Lung (tissue), 12 donors: Measurements from ENCODE around the gene CCL3. TPM values are rescaled to one million over a fixed set of nuclear protein-coding genes. Genes with fewer than 3 reads are reported as not detected.
"Not testable (repeated sequence)": the region's sequence is repeated elsewhere in the genome, so short reads cannot be mapped to it uniquely, and the experiment has no call there.

ENCODE experiments used
- ATAC-seq: fragments of 200-7000 bp; cut with Tn5 transposase; one replicate; pipeline ENCODE4 v1.9.1; 2020; ENCODE audit warnings: moderate number of reproducible peaks; ENCODE audit not compliant: insufficient read depth, low FRiP score
- DNase-seq, 3 donors: peaks; one replicate each; pipeline ENCODE4 v3.0.0-alpha.2; 2013 to 2017
- H3K27ac ChIP-seq, 2 donors: one replicate each; pipeline ENCODE4 v1.5.1; 2013; ENCODE audit warnings: mild to moderate bottlenecking in 2 of 2, moderate library complexity in 2 of 2, control low read depth in 1 of 2, inconsistent platforms in 1 of 2, low read depth in 1 of 2, low read length in 1 of 2
- H3K27me3 ChIP-seq, 3 donors: one replicate each; pipeline ENCODE4 v1.5.1; 2013; ENCODE audit warnings: low read length in 2 of 3; ENCODE audit not compliant: control insufficient read depth in 3 of 3, insufficient read depth in 3 of 3
- H3K36me3 ChIP-seq, 4 donors: one replicate each; pipeline ENCODE4 v1.5.1; 2013; ENCODE audit warnings: low read length in 4 of 4, mild to moderate bottlenecking in 1 of 4, moderate library complexity in 1 of 4; ENCODE audit not compliant: control insufficient read depth in 4 of 4, insufficient read depth in 4 of 4
- H3K4me1 ChIP-seq, 5 donors: one replicate each; pipeline ENCODE4 v1.5.1; 2013; ENCODE audit warnings: low read length in 5 of 5, mild to moderate bottlenecking in 2 of 5, moderate library complexity in 1 of 5; ENCODE audit not compliant: control insufficient read depth in 5 of 5, insufficient read depth in 5 of 5
- H3K4me3 ChIP-seq: one replicate; pipeline ENCODE4 v1.5.1; 2013; ENCODE audit warnings: mild to moderate bottlenecking, control low read depth, moderate library complexity
- H3K9ac ChIP-seq, 2 donors: one replicate each; pipeline ENCODE4 v1.5.1; 2013; ENCODE audit warnings: low read length in 2 of 2, control low read depth in 1 of 2; ENCODE audit not compliant: insufficient read depth in 1 of 2
- H3K9me3 ChIP-seq, 4 donors: one replicate each; pipeline ENCODE4 v1.5.1; 2013; ENCODE audit warnings: low read length in 3 of 4, mild to moderate bottlenecking in 1 of 4, moderate library complexity in 1 of 4; ENCODE audit not compliant: control insufficient read depth in 4 of 4, insufficient read depth in 3 of 4
- CTCF ChIP-seq: IDR thresholded peaks from 2 replicates; pipeline ENCODE4 v1.5.1; 2012; ENCODE audit warnings: mild to moderate bottlenecking; ENCODE audit errors: control extremely low read depth, extremely low read depth
- WGBS, 2 donors: extraction: QIAGEN DNeasy Blood & Tissue Kit; methylation state at CpG; one replicate each; pipeline ENCODE4 v1.1.7; 2013; 5-methylcytosine and 5-hydroxymethylcytosine counted together
- polyA plus RNA-seq, 2 donors: library from polyadenylated mRNA; stranded (reverse); fragments of 200-250 nt; gene quantifications; one replicate each; pipeline ENCODE4 v1.2.1, GENCODE V29; 2013
- total RNA-seq, 2 donors: library from RNA; depleted of rRNA in 1 of 2; stranded (reverse); fragments of >200 nt in 1 of 2; gene quantifications; one replicate each; pipeline ENCODE4 v1.2.1, GENCODE V29; 2014 to 2021
- donor health status: control.
- donor health status: control.
- donor health status: Bipolar disorder and iron deficiency.
- donor health status: healthy.
- donor health status: DM: yes; HTN: yes; CAD: no.

CCL3 gene
- total and polyA plus RNA-seq, 4 donors, result 7.8 to 526 (median 23.9) TPM

DNA sequence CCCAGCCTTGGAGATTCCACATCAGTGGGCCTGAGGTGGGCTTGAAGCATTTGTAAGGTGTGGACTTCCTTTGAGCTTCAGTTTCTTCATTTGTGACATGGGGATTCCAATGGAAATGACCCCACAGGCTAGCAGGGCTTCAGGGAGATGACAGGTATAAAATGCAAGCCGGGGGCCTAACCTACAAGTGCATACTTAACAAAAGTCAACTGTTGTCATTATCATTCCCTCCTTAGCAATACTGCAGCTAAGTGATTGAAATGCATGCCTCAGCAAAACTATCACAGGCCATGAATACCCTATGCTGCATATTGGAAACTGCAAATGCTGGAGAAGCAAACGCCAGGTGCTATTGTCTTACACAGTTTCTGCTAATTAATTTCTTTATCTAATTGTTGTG lies 33.5 kb upstream of the CCL3 start:
- Histone ChIP-seq H3K9me3 (peaks cover 0 to 14% (median 4%) of the 10 kb centered on the region in 4 donors), H3K4me3 (no peak overlapping the region), H3K36me3 (no peaks in the 10 kb centered on the region), H3K27me3 (no peaks in the 10 kb centered on the region), H3K9ac (no peak overlapping the region), H3K4me1 (peaks cover 0 to 1% (median 0%) of the 10 kb centered on the region in 5 donors), H3K27ac (no peak overlapping the region)
- no peak for TF ChIP-seq CTCF
- ATAC-seq (no peak), DNase-seq (no peak)
- 80 to 82% methylated on average over 2 of the region's 2 CpGs for WGBS, 2 donors

DNA sequence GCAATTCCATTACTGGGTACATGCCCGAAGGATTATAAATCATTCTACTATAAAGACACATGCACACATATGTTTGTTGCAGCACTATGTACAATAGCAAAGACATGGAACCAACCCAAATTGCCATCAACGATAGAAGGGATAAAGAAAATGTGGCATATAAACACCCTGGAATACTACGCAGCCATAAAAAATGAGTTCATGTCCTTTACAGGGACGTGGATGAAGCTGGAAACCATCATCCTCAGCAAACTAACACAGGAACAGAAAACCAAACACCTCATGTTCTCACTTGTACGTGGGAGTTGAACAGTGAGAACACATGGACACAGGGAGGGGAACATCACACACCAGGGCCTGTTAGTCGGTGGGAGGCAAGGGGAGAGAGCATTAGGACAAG lies 31.2 kb upstream of the CCL3 start:
- WGBS, 2 donors, result 68 to 77% methylated on average over 6 of the region's 6 CpGs
- H3K36me3 ChIP-seq, H3K4me1 ChIP-seq, H3K4me3 ChIP-seq, H3K9ac ChIP-seq, ATAC-seq, DNase-seq, H3K27ac ChIP-seq, H3K27me3 ChIP-seq: not testable (repeated sequence)
- H3K9me3 ChIP-seq, result peaks cover 0 to 13% (median 4%) of the 10 kb centered on the region in 4 donors

GRCh38 chr17:36120221-36120620 lies 30.3 kb upstream of the CCL3 start:
- H3K9ac ChIP-seq, result no peak overlapping the region
- no peak for TF ChIP-seq CTCF
- ATAC-seq, result no peak
- no peaks in the 10 kb centered on the region for H3K27me3 ChIP-seq
- no peak overlapping the region for H3K4me3 ChIP-seq
- no peak overlapping the region for H3K27ac ChIP-seq
- WGBS, 2 donors, result 77 to 79% methylated on average over 3 of the region's 3 CpGs
- no peaks in the 10 kb centered on the region for H3K36me3 ChIP-seq
- H3K9me3 ChIP-seq, result peaks cover 0 to 5% (median 0%) of the 10 kb centered on the region in 4 donors
- DNase-seq, result no peak
- peaks cover 0 to 1% (median 0%) of the 10 kb centered on the region in 5 donors for H3K4me1 ChIP-seq

DNA sequence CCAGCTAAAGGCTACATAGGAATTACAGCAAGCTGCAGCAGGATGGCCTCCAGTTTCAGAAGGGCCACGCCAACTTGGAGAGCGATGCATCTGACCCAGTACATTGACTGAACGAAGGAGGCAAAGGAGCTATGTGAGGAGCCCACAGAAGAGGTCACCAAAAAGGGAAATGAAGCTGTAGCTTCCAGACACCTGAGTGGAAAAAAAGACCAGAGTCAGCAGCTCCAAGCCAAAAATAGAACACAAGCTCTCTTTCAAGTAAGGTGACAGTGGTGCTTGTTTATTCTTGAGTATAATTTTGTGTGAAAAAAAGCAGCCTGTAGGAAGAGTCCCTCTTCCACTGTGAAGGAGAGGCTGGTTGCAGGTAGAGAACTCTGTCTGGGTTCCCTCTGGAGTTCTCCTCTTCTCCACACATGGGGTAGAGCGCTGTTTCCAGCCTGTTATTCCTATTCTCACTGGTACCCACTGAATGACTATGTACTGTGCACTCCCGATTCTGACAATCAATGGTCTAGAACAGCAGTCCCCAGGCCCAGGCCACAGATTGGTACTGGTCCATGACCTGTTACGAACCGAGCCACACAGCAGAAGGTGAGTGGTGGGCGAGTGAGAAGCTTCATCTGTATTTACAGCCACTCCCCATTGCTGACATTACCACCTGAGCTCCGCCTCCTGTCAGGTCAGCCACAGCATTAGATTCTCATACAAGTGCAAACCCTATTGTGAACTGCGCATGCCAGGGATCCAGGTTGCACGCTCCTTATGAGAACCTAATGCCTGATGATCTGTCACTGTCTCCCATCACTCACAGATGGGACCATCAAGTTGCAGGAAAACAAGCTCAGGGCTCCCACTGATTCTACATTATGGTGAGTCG lies 28.8 kb upstream of the CCL3 start:
- H3K36me3 ChIP-seq, result no peaks in the 10 kb centered on the region
- no peak for DNase-seq
- H3K9me3 ChIP-seq, result no peaks in the 10 kb centered on the region
- no peak for ATAC-seq
- no peak overlapping the region for H3K27ac ChIP-seq
- no peak overlapping the region for H3K9ac ChIP-seq
- TF ChIP-seq CTCF, result no peak
- H3K27me3 ChIP-seq, result no peaks in the 10 kb centered on the region
- H3K4me1 ChIP-seq, result no peaks in the 10 kb centered on the region
- H3K4me3 ChIP-seq, result no peak overlapping the region
- WGBS, 2 donors, result 92% methylated on average over 12 of the region's 12 CpGs
